Neural cell (in vitro differentiated cells): ENCODE data around the gene PPM1D. TPM values are rescaled to one million over a fixed set of nuclear protein-coding genes. Genes with fewer than 3 reads are reported as not detected.

Experiments used
- H2AFZ ChIP-seq: fragments of 200-600, 300-800 bp; sonication (generic), shearing (Covaris generic); 2 replicates; pipeline ENCODE4 v1.6.0; 2014; ENCODE audit warnings: low read depth, mild to moderate bottlenecking, antibody characterized with exemption, low read length, moderate library complexity
- H3F3A ChIP-seq: fragments of 200-600 bp; shearing (Covaris generic); 2 replicates; pipeline ENCODE4 v1.6.1; 2016; ENCODE audit warnings: mild to moderate bottlenecking, moderate library complexity, mixed read lengths, antibody characterized with exemption, low read length; ENCODE audit not compliant: insufficient read depth, poor library complexity, severe bottlenecking
- H3K27ac ChIP-seq: fragments of 200-600, 300-800 bp; sonication (generic), shearing (Covaris generic); 2 replicates; pipeline ENCODE4 v1.5.1; 2014; ENCODE audit warnings: mild to moderate bottlenecking, low read length, moderate library complexity
- H3K27me3 ChIP-seq: fragments of 300-800, 200-600 bp; sonication (generic), shearing (Covaris generic); 2 replicates; pipeline ENCODE4 v1.6.0; 2014; ENCODE audit warnings: mild to moderate bottlenecking, low read depth, low read length, moderate library complexity; ENCODE audit not compliant: insufficient read depth
- H3K36me3 ChIP-seq: fragments of 300-800, 200-600 bp; sonication (generic), shearing (Covaris generic); 2 replicates; pipeline ENCODE4 v1.5.1; 2014; ENCODE audit warnings: mild to moderate bottlenecking, antibody characterized with exemption, low read length, moderate library complexity; ENCODE audit not compliant: insufficient read depth
- H3K4me2 ChIP-seq: fragments of 300-800, 200-600 bp; sonication (generic), shearing (Covaris generic); 2 replicates; pipeline ENCODE4 v1.6.0; 2014; ENCODE audit warnings: mild to moderate bottlenecking, low read length
- H3K4me3 ChIP-seq: fragments of 300-800, 200-600 bp; sonication (generic), shearing (Covaris generic); 2 replicates; pipeline ENCODE4 v1.5.1; 2014; ENCODE audit warnings: mild to moderate bottlenecking, low read length, moderate library complexity
- H3K79me2 ChIP-seq: fragments of 200-600 bp; shearing (Covaris generic); replicated peaks from 2 replicates; pipeline ENCODE4 v1.6.0; 2014; ENCODE audit warnings: mild to moderate bottlenecking, low read length, moderate library complexity; ENCODE audit not compliant: insufficient read depth
- H3K9ac ChIP-seq: fragments of 300-800, 200-600 bp; sonication (generic), shearing (Covaris generic); 2 replicates; pipeline ENCODE4 v1.6.1; 2016; ENCODE audit warnings: mild to moderate bottlenecking, low read length, mixed read lengths
- H3K9me2 ChIP-seq: fragments of 200-600 bp; shearing (Covaris generic); 2 replicates; pipeline ENCODE4 v1.6.1; 2016; ENCODE audit warnings: mild to moderate bottlenecking, low read length, mixed read lengths; ENCODE audit not compliant: insufficient read depth
- H3K9me3 ChIP-seq: fragments of 200-600, 300-800 bp; sonication (generic), shearing (Covaris generic); 2 replicates; pipeline ENCODE4 v1.6.1; 2016; ENCODE audit warnings: mild to moderate bottlenecking, mixed run types, low read length, moderate library complexity, mixed read lengths
- H4K20me1 ChIP-seq: fragments of 200-600 bp; shearing (Covaris generic); 2 replicates; pipeline ENCODE4 v1.6.1; 2016; ENCODE audit warnings: mild to moderate bottlenecking, mixed run types; ENCODE audit not compliant: insufficient read depth
- CTCF ChIP-seq: fragments of 450-650 bp; IDR thresholded peaks from 2 replicates; pipeline ENCODE4 v1.5.1; 2014; ENCODE audit warnings: antibody characterized with exemption, mild to moderate bottlenecking, moderate library complexity; ENCODE audit not compliant: poor library complexity, severe bottlenecking
- EP300 ChIP-seq: fragments of 450-650 bp; conservative IDR thresholded peaks from 2 replicates; pipeline ENCODE4 v1.6.1; 2014; ENCODE audit warnings: antibody characterized with exemption, mild to moderate bottlenecking, moderate library complexity; ENCODE audit not compliant: poor library complexity, severe bottlenecking
- EZH2 ChIP-seq: fragments of 200-600, 300-800 bp; shearing (Covaris generic), sonication (generic); IDR thresholded peaks from 2 replicates; pipeline ENCODE4 v1.6.1; 2014; ENCODE audit warnings: antibody characterized with exemption, low read length, borderline replicate concordance, mild to moderate bottlenecking; ENCODE audit not compliant: insufficient read depth, poor library complexity, severe bottlenecking
- MXI1 ChIP-seq: fragments of 450-650 bp; conservative IDR thresholded peaks from 2 replicates; pipeline ENCODE4 v1.6.1; 2014; ENCODE audit warnings: antibody characterized with exemption, mild to moderate bottlenecking; ENCODE audit not compliant: poor library complexity, severe bottlenecking
- POLR2AphosphoS5 ChIP-seq: IDR thresholded peaks from 2 replicates; pipeline ENCODE4 v1.6.1; 2012
- RAD21 ChIP-seq: fragments of 450-650 bp; conservative IDR thresholded peaks from 2 replicates; pipeline ENCODE4 v1.6.1; 2014; ENCODE audit warnings: antibody characterized with exemption, mild to moderate bottlenecking, moderate library complexity
- REST ChIP-seq: IDR thresholded peaks from 2 replicates; pipeline ENCODE4 v1.6.1; 2012; ENCODE audit warnings: borderline replicate concordance
- SMC3 ChIP-seq: fragments of 450-650 bp; conservative IDR thresholded peaks from 2 replicates; pipeline ENCODE4 v1.6.1; 2014; ENCODE audit warnings: antibody characterized with exemption, mild to moderate bottlenecking, moderate library complexity; ENCODE audit not compliant: poor library complexity
- TAF1 ChIP-seq: IDR thresholded peaks from 2 replicates; pipeline ENCODE4 v1.6.1; 2012; ENCODE audit warnings: low read depth
- polyA plus RNA-seq: library from polyadenylated mRNA; depleted of rRNA; stranded (reverse); fragments of >200 nt; gene quantifications from 2 replicates; pipeline ENCODE4 v1.2.3, GENCODE V29; 2014

Gene PPM1D
- polyA plus RNA-seq, 1 donor from 2014 or later = 14.7 TPM

- H3K9me3 ChIP-seq = no peaks in the 10 kb centered on the region
- no peaks in the 10 kb centered on the region for H3K27me3 ChIP-seq
- H4K20me1 ChIP-seq = no peaks in the 10 kb centered on the region
- no peak for TF ChIP-seq POLR2AphosphoS5
- no peak for TF ChIP-seq RAD21
- no peak for TF ChIP-seq EP300
- TF ChIP-seq TAF1 = no peak
- no peak for TF ChIP-seq SMC3
- TF ChIP-seq CTCF = no peak
- TF ChIP-seq REST = no peak
- no peak for TF ChIP-seq EZH2
- TF ChIP-seq MXI1 = no peak
- no peaks in the 10 kb centered on the region for H3K79me2 ChIP-seq
- no peak overlapping the region for H3K4me2 ChIP-seq
- H2AFZ ChIP-seq = no peak overlapping the region
- H3K27ac ChIP-seq = no peak overlapping the region
- no peak overlapping the region for H3K4me3 ChIP-seq
- no peak overlapping the region for H3K9ac ChIP-seq
- H3K36me3 ChIP-seq = no peaks in the 10 kb centered on the region
- no peaks in the 10 kb centered on the region for H3F3A ChIP-seq
- no peaks in the 10 kb centered on the region for H3K9me2 ChIP-seq
These were observed 13.6 kb upstream of the PPM1D start for GRCh38 chr17:60586288-60586974.

- Histone ChIP-seq H3K79me2 (no peaks in the 10 kb centered on the region), H3K9me2 (no peaks in the 10 kb centered on the region), H3K9me3 (no peaks in the 10 kb centered on the region), H3K27ac (no peak overlapping the region), H3K4me3 (no peak overlapping the region), H3F3A (no peaks in the 10 kb centered on the region), H3K4me2 (no peak overlapping the region), H2AFZ (no peak overlapping the region), H4K20me1 (no peaks in the 10 kb centered on the region), H3K27me3 (no peaks in the 10 kb centered on the region), H3K9ac (no peak overlapping the region), H3K36me3 (no peaks in the 10 kb centered on the region)
- no peak for TF ChIP-seq TAF1
- no peak for TF ChIP-seq POLR2AphosphoS5
- TF ChIP-seq EZH2 = no peak
- TF ChIP-seq SMC3 = no peak
- TF ChIP-seq RAD21 = no peak
- no peak for TF ChIP-seq EP300
- no peak for TF ChIP-seq REST
- TF ChIP-seq MXI1 = no peak
These were observed 9.9 kb upstream of the PPM1D start for GRCh38 chr17:60590070-60590469.
